DMS79 (cell line): Measurements from ENCODE around the gene AAR2.

Experiments used
- DNase-seq: peaks from one replicate; lab custom pipeline; 2025; lab: John Stamatoyannopoulos, UW

AAR2 gene, protein sequence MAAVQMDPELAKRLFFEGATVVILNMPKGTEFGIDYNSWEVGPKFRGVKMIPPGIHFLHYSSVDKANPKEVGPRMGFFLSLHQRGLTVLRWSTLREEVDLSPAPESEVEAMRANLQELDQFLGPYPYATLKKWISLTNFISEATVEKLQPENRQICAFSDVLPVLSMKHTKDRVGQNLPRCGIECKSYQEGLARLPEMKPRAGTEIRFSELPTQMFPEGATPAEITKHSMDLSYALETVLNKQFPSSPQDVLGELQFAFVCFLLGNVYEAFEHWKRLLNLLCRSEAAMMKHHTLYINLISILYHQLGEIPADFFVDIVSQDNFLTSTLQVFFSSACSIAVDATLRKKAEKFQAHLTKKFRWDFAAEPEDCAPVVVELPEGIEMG

DNA sequence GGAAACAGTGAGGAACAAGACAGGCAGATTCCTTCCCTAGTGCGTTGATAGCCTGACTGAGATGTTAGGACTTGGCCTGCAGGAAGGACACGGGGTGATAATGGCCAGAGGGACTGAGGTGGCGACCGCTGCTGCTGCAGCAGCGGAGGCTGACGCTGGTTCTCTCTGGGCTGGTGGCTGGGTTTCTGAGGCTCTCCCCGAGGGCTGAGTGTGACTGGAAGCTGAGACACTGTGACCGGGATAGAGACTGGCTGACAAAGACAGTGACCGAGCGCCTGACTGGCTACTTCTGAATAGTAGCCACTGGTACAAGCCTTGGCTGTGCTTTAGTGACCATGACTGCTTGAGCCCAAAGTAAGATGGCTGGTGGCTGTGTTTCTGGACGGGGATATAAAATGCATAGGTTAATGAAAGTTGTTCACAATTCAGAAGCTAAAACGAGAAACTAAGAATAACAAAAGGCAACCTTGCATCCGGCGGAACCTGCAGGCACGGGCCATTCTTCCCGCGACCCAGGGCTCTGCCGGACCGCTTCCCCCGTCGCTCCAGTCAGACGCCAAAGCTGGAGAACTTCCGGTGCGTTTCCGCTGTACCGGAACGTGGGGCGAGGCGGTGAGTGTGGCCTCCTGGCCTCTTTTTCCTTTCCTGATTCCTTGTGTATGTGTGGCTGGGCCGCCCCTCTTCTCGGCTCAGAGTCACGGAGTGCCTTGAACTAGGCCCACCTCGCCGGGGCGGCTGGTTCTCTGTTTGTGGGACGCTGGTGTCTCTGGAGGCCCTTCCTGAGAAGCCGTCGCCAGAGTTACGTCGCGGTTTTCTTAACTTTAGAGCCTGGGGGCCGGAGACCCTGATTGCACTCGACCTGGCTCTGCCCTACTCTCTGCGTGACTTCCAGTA is at the start of gene AAR2:
Gene AAR2 (plus strand): TSS at position 587 of the 894 bp plus-strand sequence. CDS start 3,391 bp downstream, outside the sequence.
- peak; percentile 27 for DNase-seq

DNA sequence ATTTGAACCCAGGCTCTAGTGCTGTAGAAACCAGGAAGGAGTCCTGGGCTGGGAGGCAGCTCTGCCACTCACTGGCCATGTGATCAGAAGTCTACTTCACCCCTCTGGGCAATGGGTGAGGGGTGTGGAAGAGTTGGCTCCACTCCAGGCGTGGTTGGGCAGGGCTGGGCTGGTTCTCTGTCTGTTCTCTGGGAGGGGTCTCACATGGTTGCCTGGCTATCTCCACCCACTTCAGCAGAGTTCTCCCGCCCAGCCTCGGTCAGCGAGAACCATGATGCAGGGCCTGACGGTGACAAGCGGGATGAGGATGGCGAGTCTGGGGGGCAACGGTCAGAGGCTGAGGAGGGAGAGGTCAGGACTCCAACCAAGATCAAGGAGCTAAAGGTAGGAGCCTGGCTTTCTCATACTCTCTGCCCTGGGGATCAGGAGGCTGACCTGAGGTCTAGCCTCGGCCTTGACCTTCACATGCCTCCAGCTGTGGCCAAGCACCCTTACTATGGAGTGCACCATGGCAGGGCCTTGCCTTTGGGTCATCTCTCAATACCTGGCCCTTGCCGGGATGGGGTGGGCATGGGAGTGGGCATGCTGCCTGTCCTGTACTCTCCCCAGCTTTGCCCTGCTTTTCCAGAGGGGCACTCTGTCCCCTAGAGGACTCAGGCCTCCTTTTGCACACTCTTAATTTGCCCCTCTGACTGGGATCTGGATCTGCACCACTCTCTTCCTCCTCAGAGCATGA is 42.1 kb upstream of the AAR2 start:
- DNase-seq = no peak

DNA sequence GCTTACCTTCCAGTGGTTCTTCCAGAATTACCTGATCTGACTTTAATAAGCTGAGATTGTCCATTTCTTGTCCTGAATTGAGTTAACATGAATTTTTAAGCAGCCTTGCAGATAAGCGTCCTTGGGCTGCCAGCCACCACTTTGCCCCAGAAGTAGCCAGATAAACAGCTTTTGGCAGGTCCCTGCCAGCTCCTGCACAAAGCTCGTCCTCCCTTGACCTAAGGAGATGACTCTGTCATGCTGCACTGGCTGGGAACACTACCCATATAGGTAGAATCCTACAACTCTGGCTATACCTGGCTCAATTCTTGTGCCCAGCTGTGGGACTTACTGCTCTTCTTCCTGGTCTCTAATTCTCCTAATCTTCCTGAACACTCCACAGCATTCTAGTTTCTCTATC is 39.6 kb upstream of the AAR2 start:
- no peak for DNase-seq

DNA sequence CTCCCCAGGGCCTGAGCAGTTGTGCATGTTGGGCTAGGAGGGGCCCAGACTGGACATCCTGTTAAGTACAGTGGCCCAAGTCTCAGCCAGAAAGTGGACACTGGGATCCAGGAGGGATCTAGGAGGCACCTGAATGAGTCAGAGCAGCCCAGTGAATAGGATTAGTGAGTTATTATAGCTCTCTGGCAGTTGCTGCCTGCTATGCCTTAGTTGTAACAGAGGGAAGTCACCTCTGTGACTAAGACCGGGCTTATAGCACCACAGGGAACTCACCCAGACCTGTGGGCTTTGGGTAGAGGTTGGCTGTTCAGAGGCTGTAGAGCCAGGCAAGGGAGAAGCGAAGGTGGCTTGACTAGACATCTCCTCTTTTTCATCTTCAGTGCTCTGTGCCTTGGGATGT is 39.0 kb upstream of the AAR2 start:
- no peak for DNase-seq

DNA sequence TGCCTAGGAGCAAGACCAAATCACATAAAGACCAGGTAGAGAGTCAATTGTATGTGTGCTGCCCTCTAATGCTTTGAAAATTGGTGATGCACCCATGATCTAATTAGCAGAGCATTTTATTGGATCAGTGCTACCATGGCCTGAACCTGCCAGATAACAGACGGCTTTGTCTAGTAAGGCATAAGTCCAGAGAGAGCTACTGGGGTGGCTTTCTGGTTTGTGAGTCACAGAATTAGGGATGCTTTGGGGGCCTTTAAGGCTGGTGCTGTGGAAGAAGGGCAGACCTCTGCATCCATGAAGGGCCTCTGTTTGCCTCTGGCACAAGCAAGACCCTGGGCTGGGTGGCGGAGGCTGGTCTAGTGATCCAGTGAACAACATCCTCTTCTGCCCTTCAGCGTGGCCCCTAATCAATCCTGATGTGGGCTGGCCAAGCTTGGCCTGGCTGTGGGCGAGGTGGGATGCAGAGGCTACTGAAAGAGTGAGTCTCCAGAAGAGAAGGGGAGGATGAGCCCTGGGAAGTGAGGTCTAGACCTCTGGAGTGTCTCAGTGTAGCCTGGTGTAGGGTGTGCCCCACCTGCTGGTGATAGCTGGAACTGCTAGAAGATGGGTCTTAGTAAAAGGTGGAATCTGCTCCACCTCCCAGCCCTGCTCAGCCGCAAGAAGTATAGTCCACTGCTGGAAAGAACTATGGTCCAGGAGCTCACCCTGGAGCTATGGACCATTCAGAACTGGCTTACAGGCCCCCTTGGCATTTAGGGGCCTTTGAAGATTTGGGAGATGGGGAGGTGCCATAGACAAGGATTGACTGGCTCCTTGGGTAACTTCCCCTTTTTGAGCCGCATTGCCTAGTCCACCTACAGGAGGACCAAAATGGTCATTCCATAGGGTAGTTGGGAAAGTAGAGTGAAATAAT is 36.7 kb upstream of the AAR2 start:
- DNase-seq = peak; percentile 24

DNA sequence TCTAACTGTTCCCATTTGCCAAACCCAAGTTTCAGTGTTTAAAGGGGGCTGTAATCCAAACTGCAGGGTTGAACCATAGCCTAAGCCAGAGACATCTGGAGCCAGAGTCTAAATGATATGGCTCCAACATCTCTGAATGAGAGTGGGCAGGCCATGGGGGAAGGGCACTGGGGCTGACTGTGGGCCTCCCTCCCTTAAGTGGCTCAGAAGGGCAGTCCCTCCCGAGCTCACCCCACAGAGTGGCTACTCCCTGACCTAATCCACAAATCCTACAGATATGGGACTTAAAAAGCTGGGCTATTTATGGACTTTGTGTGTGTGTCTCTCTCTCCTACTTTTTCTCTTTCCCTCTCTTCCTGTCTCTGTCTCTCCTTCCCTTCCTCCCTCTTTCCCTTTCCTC is 35.8 kb upstream of the AAR2 start:
- DNase-seq = no peak

DNA sequence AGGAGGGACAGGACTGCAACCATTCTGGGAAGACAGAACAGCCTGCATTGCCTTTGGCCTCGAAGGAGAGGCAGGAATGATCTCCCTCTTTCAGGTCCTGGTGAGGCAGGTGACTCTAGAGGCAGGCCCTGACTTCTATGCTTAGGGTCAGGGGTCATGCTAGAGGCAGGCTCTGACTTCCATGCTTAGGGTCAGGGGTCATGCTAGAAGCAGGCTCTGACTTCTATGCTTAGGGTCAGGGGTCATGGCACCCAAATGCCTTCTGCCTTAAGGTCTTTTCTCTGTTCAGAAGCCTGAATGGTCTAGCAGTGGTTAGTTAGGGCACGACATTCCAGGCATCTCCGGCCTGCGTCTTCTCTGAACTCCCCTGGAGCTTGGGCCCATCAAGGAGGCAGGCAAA is 35.1 kb upstream of the AAR2 start:
- no peak for DNase-seq

DNA sequence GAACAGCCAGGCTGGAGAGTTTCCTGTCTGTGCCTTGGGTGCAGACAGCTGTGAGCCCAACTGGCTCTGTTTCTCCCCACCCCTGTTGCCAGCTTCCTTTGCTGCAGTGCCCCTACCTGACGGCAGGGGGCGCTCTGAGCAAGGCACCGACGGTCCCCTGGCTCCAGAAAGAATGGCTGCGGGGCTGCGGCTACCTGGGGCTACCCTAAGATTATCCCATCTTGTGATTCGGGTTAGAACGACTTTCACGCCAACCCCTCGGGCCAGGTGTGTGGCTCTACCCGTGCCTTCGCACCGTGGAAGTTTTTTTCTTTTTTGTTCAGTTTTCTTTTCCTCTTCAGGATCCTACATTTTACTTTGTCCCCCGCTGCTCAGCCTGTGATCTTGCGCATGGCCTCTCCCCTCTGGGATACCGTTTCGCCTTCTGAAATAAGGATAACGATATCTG is 33.4 kb upstream of the AAR2 start:
- peak; percentile 20 for DNase-seq

DNA sequence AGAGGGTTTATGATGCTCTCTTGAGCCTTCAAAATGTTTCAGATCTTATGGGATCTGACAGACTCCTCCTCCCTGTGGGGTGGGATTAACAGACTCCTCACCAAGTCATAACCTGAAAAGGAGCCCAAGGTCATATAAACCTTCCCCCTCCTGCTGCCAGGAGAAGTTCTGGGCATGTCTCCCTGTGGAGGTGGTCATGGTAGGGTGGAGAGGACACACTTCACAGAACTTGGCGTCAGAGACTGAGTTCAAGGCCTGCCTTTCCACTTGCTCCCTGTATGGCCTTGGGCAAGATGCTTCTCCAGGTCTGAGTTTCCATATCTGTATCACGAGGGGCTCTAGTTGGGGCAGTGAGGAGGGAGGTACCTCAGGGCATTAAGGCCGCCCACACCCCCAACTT is 32.4 kb upstream of the AAR2 start:
- DNase-seq = no peak

DNA sequence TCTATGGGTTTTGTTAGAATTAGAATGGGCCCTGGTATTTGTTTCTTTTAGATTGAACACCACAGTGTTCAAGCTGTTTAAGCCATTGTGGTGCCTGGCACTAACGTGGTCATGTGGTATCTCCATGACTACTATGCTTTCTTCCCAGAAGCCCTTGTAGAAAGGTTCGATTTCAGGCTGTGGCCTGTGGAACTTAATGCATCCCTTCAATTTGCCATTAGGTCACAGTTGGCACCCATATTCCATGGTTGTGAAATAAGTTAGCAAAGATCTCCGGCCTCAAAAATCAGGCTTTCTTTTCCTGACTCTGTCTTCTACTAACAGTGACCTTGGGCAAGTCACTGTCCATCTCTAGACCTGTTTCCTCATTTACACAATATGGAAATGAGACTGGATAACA is 31.3 kb upstream of the AAR2 start:
- no peak for DNase-seq

DNA sequence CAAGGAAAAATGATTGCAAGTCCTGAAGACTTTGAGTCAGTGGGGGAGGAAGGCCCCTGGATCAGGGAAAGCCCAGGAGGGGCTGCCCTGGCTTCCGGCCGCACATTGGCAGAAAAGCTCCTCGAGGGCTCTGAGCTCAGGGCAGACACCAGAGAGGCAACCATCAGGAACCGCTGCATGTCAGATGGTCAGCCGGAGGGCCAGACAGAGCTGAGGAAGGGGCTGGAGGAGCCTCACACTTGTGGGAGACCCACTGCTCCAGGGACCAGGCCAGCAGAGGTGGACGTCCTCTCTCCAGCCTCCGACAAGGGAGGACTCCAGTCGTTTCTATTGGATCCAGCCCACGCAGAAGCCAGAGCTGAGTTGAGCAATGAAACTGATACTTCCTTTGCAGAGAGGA is 30.2 kb upstream of the AAR2 start:
- no peak for DNase-seq

DNA sequence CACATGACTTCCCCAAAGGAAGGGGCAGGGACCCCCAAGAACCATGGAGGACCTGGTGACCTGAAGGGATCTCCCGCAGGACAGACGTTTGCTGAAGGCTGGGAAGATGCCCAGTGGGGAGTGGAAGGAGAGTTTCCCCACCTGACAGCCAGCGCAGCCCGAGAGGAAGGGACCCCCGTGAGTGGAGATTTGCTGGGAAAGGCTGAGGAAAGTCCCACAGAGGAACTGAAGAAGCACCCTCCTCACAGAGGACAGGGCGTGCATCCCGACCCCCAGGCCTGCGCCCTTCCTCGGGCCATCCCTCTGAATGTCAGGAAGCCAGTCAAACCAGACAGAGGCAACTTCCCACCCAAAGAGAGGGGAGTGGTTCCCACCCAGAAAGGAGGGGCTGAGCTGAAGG is 29.6 kb upstream of the AAR2 start:
- DNase-seq = no peak

DNA sequence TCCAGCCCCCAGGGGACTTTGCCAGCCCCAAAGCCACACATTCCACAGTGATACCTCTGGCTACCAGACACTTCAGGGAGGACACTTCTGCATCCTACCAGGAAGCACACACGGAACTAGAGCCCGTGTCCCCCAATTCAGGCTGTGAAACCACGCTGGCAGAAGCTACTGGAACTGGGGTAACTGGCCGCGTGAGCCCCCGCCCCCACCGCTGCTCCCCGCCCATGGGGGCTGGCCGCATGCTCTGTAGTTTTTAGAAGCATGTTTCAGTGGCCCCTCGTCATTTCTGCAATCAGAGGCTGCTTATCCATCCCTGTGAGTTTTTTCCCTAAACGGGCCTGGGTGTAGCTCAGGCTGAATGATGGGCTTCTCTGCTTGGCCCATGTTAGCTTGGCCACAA is 28.7 kb upstream of the AAR2 start:
- no peak for DNase-seq

DNA sequence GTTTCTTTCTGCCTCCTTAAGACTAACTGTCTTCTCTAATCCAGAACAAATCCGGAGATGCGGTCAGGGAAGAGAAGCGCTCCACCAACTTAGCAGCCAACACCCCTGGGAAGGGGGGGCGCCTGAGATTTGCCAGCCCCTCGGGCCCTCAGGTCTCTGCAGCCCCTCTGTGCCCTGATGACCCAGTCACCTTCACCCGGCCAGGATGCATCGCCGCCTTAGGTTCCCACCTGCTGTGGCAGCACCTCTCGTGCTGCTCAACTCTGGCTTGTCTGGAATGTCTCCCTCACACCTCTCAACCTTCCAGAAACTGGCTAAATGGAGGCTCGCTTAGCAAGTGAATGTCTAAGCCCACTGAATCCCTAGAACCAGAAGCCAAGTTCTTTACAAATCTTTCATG is 28.0 kb upstream of the AAR2 start:
- no peak for DNase-seq

DNA sequence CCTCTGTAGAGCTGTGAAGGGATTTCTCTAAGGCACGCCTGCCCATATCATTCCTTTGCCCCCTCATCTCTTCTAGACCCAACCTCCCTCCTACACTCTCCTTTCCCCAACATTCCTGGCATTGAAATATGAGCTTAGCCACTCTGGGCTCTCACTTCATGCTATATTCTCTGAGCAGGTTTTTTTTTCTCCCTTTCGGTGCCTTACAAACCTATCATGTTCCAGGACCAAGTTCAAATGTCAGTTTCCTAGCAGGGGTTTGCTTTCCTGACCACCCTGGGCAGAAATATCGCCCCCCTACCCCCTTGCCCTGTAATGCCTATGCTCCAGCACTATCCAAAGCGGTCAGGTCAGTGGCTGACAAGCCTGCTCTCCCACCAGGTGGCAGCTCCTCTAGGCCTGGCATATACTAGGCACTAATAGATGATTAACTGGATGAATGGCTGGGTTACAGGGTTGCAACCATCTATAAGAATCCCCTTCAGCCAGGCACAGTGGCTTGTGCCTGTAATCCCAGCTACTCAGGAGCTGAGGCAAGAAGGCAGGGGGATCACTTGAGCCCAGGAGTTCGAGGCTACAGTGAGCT is 25.7 kb upstream of the AAR2 start:
- no peak for DNase-seq

DNA sequence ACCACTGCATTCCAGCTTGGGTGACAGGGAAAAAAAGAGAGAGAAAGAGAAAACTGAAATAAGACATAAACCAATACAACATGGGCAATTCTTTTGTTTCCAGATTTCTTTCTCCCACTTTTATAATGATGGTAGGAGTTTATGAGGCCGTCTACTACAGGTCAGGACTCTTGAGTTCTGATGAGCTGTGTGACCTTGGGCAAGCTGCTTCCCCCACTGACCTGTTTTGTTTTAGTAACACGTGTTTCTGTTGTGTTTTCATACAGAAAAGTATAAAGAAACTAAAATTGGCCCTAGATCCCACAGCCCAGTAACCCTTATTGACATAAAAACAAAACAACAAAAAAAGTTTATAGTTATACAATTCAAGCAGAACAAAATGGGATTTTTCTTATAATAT is 22.9 kb upstream of the AAR2 start:
- DNase-seq = no peak

DNA sequence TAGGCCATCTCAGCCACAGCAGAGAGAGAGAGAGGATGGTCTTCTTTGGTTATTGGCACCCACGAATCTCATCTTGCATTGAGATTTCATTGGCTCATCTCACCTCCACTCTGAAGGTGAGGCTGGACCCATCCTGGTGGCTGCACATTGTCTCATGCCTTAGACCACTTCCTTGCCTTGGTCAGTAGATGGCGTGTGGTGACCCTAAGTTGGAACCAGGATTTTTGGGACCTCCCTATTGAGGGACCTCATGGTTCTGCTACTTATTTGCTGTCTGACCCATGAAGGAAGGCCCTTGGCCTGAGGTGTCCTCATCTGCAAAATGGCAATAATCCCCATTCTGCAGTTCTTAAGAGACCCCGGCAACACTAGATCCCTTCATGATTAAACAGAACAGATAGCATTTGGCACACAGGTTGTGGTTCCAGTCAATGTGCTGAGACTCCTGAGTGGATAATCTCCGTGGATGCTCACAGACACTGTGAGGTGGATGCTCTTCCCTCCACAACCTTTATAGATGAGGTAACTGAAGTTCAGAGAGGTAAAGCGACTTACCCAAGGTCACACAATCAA is 21.5 kb upstream of the AAR2 start:
- DNase-seq = no peak

DNA sequence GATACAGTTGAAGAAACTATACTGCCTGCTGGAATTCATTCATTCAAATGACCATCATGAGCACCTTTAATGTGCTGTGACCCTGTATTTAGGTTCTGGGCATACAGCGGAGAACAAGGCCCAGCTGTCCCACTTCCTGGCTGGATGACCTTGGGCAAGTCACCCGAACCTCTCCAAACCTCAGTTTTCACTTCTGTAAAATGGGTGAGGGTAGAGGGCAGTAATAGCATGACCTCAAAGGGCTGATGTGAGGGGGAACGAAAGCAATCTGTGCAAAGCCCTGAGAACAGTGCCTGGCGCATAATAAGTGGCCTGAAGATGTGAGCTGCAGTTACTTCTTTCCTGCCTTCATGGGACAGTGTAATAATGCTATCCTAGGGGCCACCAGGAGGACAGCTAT is 20.5 kb upstream of the AAR2 start:
- DNase-seq = no peak

DNA sequence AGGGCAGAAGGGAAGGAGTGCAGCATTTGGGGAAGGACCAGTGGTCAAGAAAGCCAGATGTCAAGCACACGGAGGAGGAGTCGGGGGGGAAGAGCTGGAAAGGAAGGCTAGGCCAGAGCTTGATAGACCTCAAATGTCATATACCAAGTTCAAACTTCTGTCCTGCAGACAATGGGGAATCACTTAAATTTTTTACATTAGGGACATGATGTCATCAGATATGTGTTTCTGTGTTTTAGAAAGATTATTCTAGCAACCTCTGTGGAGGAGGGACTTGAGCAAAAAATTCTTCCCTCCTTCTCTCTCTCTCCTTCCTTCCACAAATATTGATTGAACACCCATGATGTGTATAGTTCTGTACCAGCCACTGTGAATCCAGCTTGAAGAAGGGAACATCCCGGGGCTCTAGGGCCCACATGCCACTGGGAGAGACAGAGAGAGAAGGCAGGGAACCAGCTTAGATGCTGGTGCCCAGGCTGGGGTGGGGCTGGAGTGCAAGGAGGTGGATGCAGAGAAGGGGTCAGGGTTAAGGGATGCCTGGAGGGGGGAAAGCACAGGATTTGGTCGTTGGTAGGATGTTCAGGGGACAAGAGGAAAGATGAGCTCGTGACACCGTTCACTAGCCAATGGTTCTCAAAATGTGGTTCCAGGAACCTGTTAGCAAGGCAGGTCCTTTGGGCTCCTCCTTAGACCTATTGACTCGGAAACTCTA is 19.8 kb upstream of the AAR2 start:
- no peak for DNase-seq

DNA sequence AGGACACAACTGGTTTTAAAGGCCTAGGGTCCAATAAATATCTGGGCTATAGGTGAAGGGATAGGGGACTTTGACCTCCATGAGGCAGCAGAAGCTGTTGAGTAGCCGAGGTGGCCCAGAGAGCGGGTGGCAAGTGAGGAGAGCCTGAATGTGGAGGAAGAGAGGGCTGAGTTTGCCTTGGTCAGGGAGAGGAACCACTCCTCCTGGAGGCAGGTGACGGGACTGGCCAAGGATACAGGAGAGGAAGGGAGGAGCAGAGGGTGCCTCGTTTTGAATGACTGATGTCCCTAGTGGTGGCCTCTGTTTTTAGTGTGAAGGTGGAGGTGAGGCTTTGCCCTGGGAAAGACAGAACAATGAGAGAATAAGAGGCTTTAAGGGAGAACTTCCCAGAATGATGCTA is 19.1 kb upstream of the AAR2 start:
- DNase-seq = no peak
